ENCODE data around the gene ACADSB.

- TF ChIP-seq CTCF (IDR thresholded peaks at IDR 0.05) (no peak), EZH2 (IDR thresholded peaks at IDR 0.05) (no peak)
Measured at GRCh38 chr10:122998360-122998917, 10.4 kb upstream of the ACADSB start.

Measured in neural progenitor cell (in vitro differentiated cells).